Adrenal gland (tissue), 12 donors: ENCODE measurements around the gene HIRA. TPM values are rescaled to one million over a fixed set of nuclear protein-coding genes. Genes with fewer than 3 reads are reported as not detected.

Experiments used
- DNase-seq, 7 donors: peaks; one replicate each; pipeline ENCODE4 v3.0.0-alpha.2; 2019 to 2020
- H3K27ac ChIP-seq, 5 donors: fragments of 200-600 bp; sonication (generic) in 4 of 5; 1 replicate in 3 of 5; 2 replicates in 2 of 5; pipeline versions ENCODE4 v1.5.1 to v1.8.0; 2016 to 2020; ENCODE audit warnings: mild to moderate bottlenecking in 1 of 5
- H3K27me3 ChIP-seq: fragments of 200-600 bp; 2 replicates; pipeline ENCODE4 v1.8.0; 2021
- H3K36me3 ChIP-seq, 2 donors: fragments of 200-600 bp; replicated peaks in 1 of 2; 1 replicate in 1 of 2; 2 replicates in 1 of 2; pipeline versions ENCODE4 v1.5.1 to v1.8.0; 2018 to 2022
- H3K4me1 ChIP-seq, 2 donors: fragments of 200-600 bp; replicated peaks in 1 of 2; 1 replicate in 1 of 2; 2 replicates in 1 of 2; pipeline versions ENCODE4 v1.5.1 to v1.8.0; 2018 to 2021
- H3K4me3 ChIP-seq, 4 donors: fragments of 200-600 bp; sonication (generic) in 3 of 4; one replicate each; pipeline ENCODE4 v1.5.1; 2016 to 2018
- H3K9me3 ChIP-seq, 3 donors: fragments of 200-600 bp; sonication (generic) in 1 of 3; replicated peaks in 1 of 3; 1 replicate in 2 of 3; 2 replicates in 1 of 3; pipeline versions ENCODE4 v1.5.1 to v1.8.0; 2016 to 2021
- CTCF ChIP-seq, 6 experiments: fragments of 450-650 bp in 4 of 6; fragments of 200-600 bp in 2 of 6; sonication (generic) in 1 of 6; IDR thresholded peaks; 1 replicate in 5 of 6; 2 replicates in 1 of 6; pipeline versions ENCODE4 v1.5.1 to v1.8.0; 2016 to 2021; ENCODE audit warnings: antibody characterized with exemption in 6 of 6, mild to moderate bottlenecking in 2 of 6, moderate library complexity in 1 of 6
- POLR2A ChIP-seq, 2 donors: fragments of 450-650 bp; IDR thresholded peaks; one replicate each; pipeline ENCODE4 v1.6.1; 2017; ENCODE audit warnings: antibody characterized with exemption in 2 of 2, mild to moderate bottlenecking in 2 of 2, moderate library complexity in 1 of 2
- WGBS, 4 donors: extraction: QIAGEN DNeasy Blood & Tissue Kit in 2 of 4; methylation state at CpG; one replicate each; pipeline versions ENCODE4 v1.1.5 to v1.1.7; 2013 to 2017; 5-methylcytosine and 5-hydroxymethylcytosine counted together
- intact Hi-C, 2 donors: fragments of 100-400 bp; cut with DNase I; formaldehyde crosslinking; loops; one replicate each; pipeline versions ENCODE4 v1.14.1 to v1.15.0; 2022 to 2023
- polyA plus RNA-seq, 3 donors: library from polyadenylated mRNA; stranded (reverse); fragments of 200-250 nt in 2 of 3; fragments of 350-450 nt in 1 of 3; fragmentation: Illumina TruSeq in 1 of 3; extraction: RNeasy Lipid Tissue Mini Kit (QIAGEN cat#74804) in 1 of 3; gene quantifications; one replicate each; pipeline ENCODE4 v1.2.3, GENCODE V29; 2013 to 2014
- total RNA-seq, 9 donors: library from RNA; depleted of rRNA in 4 of 9; stranded (reverse); fragments of >200 nt in 4 of 9; fragments of 120-200 nt in 1 of 9; fragmentation: NEBNext Ultra II Directional in 1 of 9; extraction: Animal tissue kit (Norgen Biotek cat#: 25700) in 1 of 9; gene quantifications; one replicate each; pipeline versions ENCODE4 v1.1.0 to v1.2.4, GENCODE V29; 2013 to 2023
- donor health status: healthy with polysubstance abuse.
- donor health status: Bipolar disorder and iron deficiency.
- donor health status: DM: yes; HTN: yes; CAD: no.
- donor health status: DM: no; HTN: no; CAD: no.
- donor health status: DM: no; HTN: no; CAD: no.
- donor health status: DM: yes; HTN: yes; CAD: no.

HIRA gene
- total and polyA plus RNA-seq, 12 donors = 8.4 to 47.8 (median 20.8) TPM

DNA sequence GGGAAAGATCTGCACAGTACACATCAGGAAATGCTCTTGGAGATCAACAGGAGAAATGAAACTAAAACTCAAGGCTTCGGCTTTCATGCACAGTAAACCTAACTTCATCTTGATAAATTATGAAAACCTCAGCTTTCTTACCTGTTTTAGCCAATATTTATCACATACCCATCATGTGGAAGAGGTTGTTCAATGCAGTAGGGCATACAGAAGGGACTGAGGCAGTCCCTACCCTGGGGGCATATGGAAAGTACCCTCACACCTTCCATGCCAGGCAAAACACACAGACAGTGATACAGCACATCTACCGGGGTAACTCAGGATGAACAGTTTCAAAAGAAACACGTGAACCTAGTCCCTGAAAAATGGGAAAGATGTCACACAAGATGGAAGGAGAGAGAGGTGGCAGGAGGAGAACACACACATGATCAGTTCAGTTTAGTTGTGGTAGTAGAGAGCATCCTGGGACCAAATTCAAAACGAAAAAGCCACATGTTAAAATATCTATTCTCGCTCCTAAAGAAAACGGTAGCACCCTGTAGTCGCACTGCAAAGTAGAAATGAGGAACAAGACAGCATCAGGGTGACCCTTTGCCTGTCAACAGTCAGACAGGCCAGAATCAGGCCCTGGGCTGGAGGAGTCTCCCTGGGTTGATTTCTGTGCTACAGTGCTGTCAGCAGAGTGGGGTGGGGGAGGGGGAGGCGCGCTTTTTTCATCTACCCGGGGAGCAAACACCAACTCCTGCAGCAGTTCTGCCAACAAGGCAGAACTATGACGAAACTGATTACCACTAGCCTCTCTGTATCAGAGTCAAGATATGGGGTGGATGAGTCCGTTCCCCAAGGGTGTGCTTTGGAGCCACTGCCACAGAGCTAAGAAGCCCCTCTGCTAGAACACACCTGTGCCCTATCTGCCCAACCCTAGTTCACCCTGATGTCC lies 1.3 kb downstream of the HIRA start:
- Histone ChIP-seq H3K9me3 (no peaks in the 10 kb centered on the region), H3K4me3 (peak overlapping the region in 3 of 4 donors; percentile 38 to 81 (median 61)), H3K27me3 (no peaks in the 10 kb centered on the region), H3K4me1 (peaks cover 28 to 37% of the 10 kb centered on the region in 2 donors), H3K36me3 (peaks cover 0 to 8% of the 10 kb centered on the region in 2 donors), H3K27ac (peak overlapping the region in 4 of 5 donors; percentile 48 to 98 (median 78))
- peak; percentile 38 to 78 (median 63) for DNase-seq
- intact Hi-C loops = no loop called here
- TF ChIP-seq CTCF (IDR thresholded peaks at IDR 0.05) (no peak), POLR2A (IDR thresholded peaks at IDR 0.05) (peak in 1 of 2 donors; percentile 46)
- WGBS, 4 donors = 8 to 11% (median 9%) methylated on average over 8 to 12 of the region's 12 CpGs

- Histone ChIP-seq H3K27me3 (no peaks in the 10 kb centered on the region), H3K4me1 (peaks cover 4 to 22% of the 10 kb centered on the region in 2 donors), H3K27ac (no peak overlapping the region), H3K36me3 (no peaks in the 10 kb centered on the region), H3K4me3 (no peak overlapping the region), H3K9me3 (no peaks in the 10 kb centered on the region)
- no peak for TF ChIP-seq POLR2A (IDR thresholded peaks at IDR 0.05)
- intact Hi-C loops = no loop called here
- DNase-seq = peak in 1 of 7 donors; percentile 36
- WGBS, 4 donors = 62 to 70% (median 68%) methylated on average over 3 of the region's 3 CpGs
These were observed 7.4 kb downstream of the HIRA start for GRCh38 chr22:19424186-19424500.

- Histone ChIP-seq H3K36me3 (no peaks in the 10 kb centered on the region), H3K4me3 (no peak overlapping the region), H3K9me3 (no peaks in the 10 kb centered on the region), H3K27ac (no peak overlapping the region), H3K27me3 (no peaks in the 10 kb centered on the region), H3K4me1 (peaks cover 4 to 22% of the 10 kb centered on the region in 2 donors)
- TF ChIP-seq CTCF (IDR thresholded peaks at IDR 0.05) (no peak), POLR2A (IDR thresholded peaks at IDR 0.05) (no peak)
- peak in 1 of 7 donors; percentile 40 for DNase-seq
- intact Hi-C loops = no loop called here
- WGBS, 4 donors = 85 to 94% (median 87%) methylated on average over 10 to 11 of the region's 11 CpGs
These were observed 8.9 kb downstream of the HIRA start for GRCh38 chr22:19422440-19423301.

DNA sequence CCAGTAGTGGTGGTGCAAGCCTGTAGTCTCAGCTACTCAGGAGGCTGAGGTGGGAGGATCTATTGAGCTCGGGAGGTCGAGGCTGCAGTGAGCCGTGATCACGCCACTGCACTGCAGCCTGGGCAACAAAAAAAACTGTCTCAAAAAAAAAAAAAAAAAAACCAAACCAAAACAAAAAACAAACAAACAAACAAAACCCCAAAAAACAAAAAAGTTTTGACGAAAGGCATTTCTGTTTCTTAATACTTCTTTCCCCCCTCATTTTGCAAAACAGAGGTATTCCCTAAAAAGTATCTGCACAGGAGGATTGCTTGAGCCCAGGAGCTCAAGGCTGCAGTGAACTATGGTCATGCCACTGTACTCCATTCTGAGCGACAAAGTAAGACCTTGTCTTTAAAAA lies 11.2 kb downstream of the HIRA start:
- intact Hi-C loops = no loop called here
- no peaks in the 10 kb centered on the region for H3K9me3 ChIP-seq
- no peak overlapping the region for H3K4me3 ChIP-seq
- no peaks in the 10 kb centered on the region for H3K36me3 ChIP-seq
- H3K4me1 ChIP-seq = peaks cover 0 to 15% of the 10 kb centered on the region in 2 donors
- no peak for DNase-seq
- no peak overlapping the region for H3K27ac ChIP-seq
- no peaks in the 10 kb centered on the region for H3K27me3 ChIP-seq
- 92 to 94% (median 94%) methylated on average over 6 of the region's 6 CpGs for WGBS, 4 donors
- no peak for TF ChIP-seq POLR2A (IDR thresholded peaks at IDR 0.05)
- TF ChIP-seq CTCF (IDR thresholded peaks at IDR 0.05) = no peak
